ENCODE data around the gene PDRG1.

GRCh38 chr20:31934968-31935764 is 16.7 kb downstream of the PDRG1 start:
- TF ChIP-seq, protein P1, sequence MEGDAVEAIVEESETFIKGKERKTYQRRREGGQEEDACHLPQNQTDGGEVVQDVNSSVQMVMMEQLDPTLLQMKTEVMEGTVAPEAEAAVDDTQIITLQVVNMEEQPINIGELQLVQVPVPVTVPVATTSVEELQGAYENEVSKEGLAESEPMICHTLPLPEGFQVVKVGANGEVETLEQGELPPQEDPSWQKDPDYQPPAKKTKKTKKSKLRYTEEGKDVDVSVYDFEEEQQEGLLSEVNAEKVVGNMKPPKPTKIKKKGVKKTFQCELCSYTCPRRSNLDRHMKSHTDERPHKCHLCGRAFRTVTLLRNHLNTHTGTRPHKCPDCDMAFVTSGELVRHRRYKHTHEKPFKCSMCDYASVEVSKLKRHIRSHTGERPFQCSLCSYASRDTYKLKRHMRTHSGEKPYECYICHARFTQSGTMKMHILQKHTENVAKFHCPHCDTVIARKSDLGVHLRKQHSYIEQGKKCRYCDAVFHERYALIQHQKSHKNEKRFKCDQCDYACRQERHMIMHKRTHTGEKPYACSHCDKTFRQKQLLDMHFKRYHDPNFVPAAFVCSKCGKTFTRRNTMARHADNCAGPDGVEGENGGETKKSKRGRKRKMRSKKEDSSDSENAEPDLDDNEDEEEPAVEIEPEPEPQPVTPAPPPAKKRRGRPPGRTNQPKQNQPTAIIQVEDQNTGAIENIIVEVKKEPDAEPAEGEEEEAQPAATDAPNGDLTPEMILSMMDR (conservative IDR thresholded peaks at IDR 0.05; ENCODE audit: low read depth, low read length), result 0 out of 2 replicates have a peak, but pooled peaks have one; percentile 12
- TF ChIP-seq EZH2 (IDR thresholded peaks at IDR 0.05; ENCODE audit: borderline replicate concordance, low read depth, low read length, poor library complexity, severe bottlenecking), result no peak

All from A673 (cell line).